Panc1 (cell line): Measurements from ENCODE around the gene LARP4B. TPM values are rescaled to one million over a fixed set of nuclear protein-coding genes. Genes with fewer than 3 reads are reported as not detected.

Source experiments
- ATAC-seq: fragments of 200-7000 bp; cut with Tn5 transposase; 2 replicates; pipeline ENCODE4 v1.9.1; 2020; ENCODE audit warnings: mild to moderate bottlenecking, moderate library complexity
- BruUV-seq: library from RNA; stranded (reverse); fragments of 400-500 nt; replicated peaks from 2 replicates; lab custom pipeline; 2021; lab: Mats Ljungman, UMichigan
- CTCF ChIA-PET: fragments of 300-600 bp; sonication (Branson Sonifier 250); formaldehyde crosslinking; loops from one replicate; lab custom pipeline; 2022; ENCODE audit warnings: antibody characterized with exemption; lab: Charles Lee
- POLR2A ChIA-PET: fragments of 300-600 bp; sonication (Branson Sonifier 250); formaldehyde crosslinking; loops from one replicate; lab custom pipeline; 2022; ENCODE audit warnings: antibody characterized with exemption; lab: Charles Lee
- DNase-seq: peaks from one replicate; pipeline ENCODE4 v3.0.0-alpha.2; 2010; ENCODE audit warnings: low read depth, low spot score
- H3K27ac ChIP-seq: 2 replicates; pipeline ENCODE4 v1.5.1; 2011; ENCODE audit warnings: mild to moderate bottlenecking, low read length, inconsistent platforms
- H3K27me3 ChIP-seq: fragments of 200-500 bp; sonication (Bioruptor generic); 2 replicates; pipeline ENCODE4 v1.6.0; 2014; ENCODE audit warnings: low read length, inconsistent platforms; ENCODE audit not compliant: control insufficient read depth, insufficient read depth
- H3K36me3 ChIP-seq: fragments of 200-500 bp; sonication (Bioruptor generic); 2 replicates; pipeline ENCODE4 v1.5.1; 2014; ENCODE audit warnings: inconsistent platforms, mild to moderate bottlenecking, low read length, moderate library complexity; ENCODE audit not compliant: control insufficient read depth, insufficient read depth
- H3K4me1 ChIP-seq: 2 replicates; pipeline ENCODE4 v1.5.1; 2011; ENCODE audit warnings: inconsistent platforms, mild to moderate bottlenecking, low read length, moderate library complexity; ENCODE audit not compliant: control insufficient read depth, insufficient read depth
- H3K4me3 ChIP-seq, 2 experiments: 2 replicates each; pipeline ENCODE4 v1.5.1; 2011 to 2012; ENCODE audit warnings: low read depth in 2 of 2, low read length in 2 of 2, mild to moderate bottlenecking in 2 of 2, inconsistent platforms in 1 of 2, moderate library complexity in 1 of 2
- H3K9me3 ChIP-seq: fragments of 200-500 bp; sonication (Bioruptor generic); 2 replicates; pipeline ENCODE4 v1.5.1; 2014; ENCODE audit warnings: low read depth, mild to moderate bottlenecking, inconsistent platforms, low read length, moderate library complexity; ENCODE audit not compliant: control insufficient read depth, insufficient read depth
- CTCF ChIP-seq: fragments of 450-650 bp; IDR thresholded peaks from 2 replicates; pipeline ENCODE4 v1.5.1; 2017; ENCODE audit warnings: mild to moderate bottlenecking
- POLR2AphosphoS5 ChIP-seq: IDR thresholded peaks from 2 replicates; pipeline ENCODE4 v1.6.1; 2012; ENCODE audit warnings: mild to moderate bottlenecking, low read depth, low read length, moderate library complexity
- REST ChIP-seq, 2 experiments: IDR thresholded peaks; 2 replicates each; pipeline ENCODE4 v1.6.1; 2011 to 2012; ENCODE audit warnings: low read depth in 2 of 2, control low read depth in 1 of 2, low read length in 1 of 2, mild to moderate bottlenecking in 1 of 2, moderate library complexity in 1 of 2; ENCODE audit not compliant: insufficient read depth in 1 of 2
- SIN3A ChIP-seq: IDR thresholded peaks from 2 replicates; pipeline ENCODE4 v1.6.1; 2012; ENCODE audit warnings: low read depth, mild to moderate bottlenecking, low read length, moderate library complexity, borderline replicate concordance; ENCODE audit not compliant: insufficient read depth
- TCF7L2 ChIP-seq: IDR thresholded peaks from 2 replicates; pipeline ENCODE4 v1.6.1; 2011; ENCODE audit warnings: mild to moderate bottlenecking, low read depth, low read length, inconsistent platforms
- in situ Hi-C: cut with HindIII; loops from 2 replicates; pipeline ENCODE4 v1.10.0; 2016; ENCODE audit warnings: low sequenced_read_pairs, low pct_unique_long_range_greater_than_20kb
- intact Hi-C: fragments of 100-400 bp; cut with micrococcal nuclease; formaldehyde crosslinking; loops from one replicate; pipeline ENCODE4 v1.10.0; 2022; ENCODE audit not compliant: unreplicated experiment
- total RNA-seq: library from RNA; stranded (reverse); gene quantifications from one replicate; pipeline ENCODE4 v1.2.1, GENCODE V29; 2021; ENCODE audit not compliant: unreplicated experiment

Gene LARP4B
- total RNA-seq, 1 experiment from 2014 or later = 87.0 TPM

- no peak for TF ChIP-seq REST (IDR thresholded peaks at IDR 0.05; ENCODE audit: insufficient read depth in 1 of 2, low read depth in 2 of 2, low read length in 1 of 2)
- TF ChIP-seq POLR2AphosphoS5 = no peak
- TF ChIP-seq CTCF = no peak
- TF ChIP-seq TCF7L2 = no peak
- TF ChIP-seq SIN3A = no peak
- no peak overlapping the region for H3K4me3 ChIP-seq
- peaks cover 11% of the 10 kb centered on the region for H3K36me3 ChIP-seq
- no peaks in the 10 kb centered on the region for H3K4me1 ChIP-seq
- no peaks in the 10 kb centered on the region for H3K9me3 ChIP-seq
- TSS peak; percentile 51 for BruUV-seq
- CTCF ChIA-PET = no interaction called here
- intact Hi-C loops (no loop called here), in situ Hi-C loops (no loop called here)
- no peak for DNase-seq
- no peak for ATAC-seq
- no peaks in the 10 kb centered on the region for H3K27me3 ChIP-seq
- POLR2A ChIA-PET = interaction anchor here (0.6 kb wide), 1 partner anchor 670 kb away, joined by 4 read pairs; no protein-coding TSS in a partner anchor
- no peak overlapping the region for H3K27ac ChIP-seq
Observed at GRCh38 chr10:811379-812175, 119.9 kb downstream of the LARP4B start.

- intact Hi-C loops (no loop called here), in situ Hi-C loops (no loop called here)
- CTCF ChIA-PET = interaction anchor here (0.7 kb wide), 1 partner anchor 556 kb away, joined by 9 read pairs; no protein-coding TSS in a partner anchor
- Histone ChIP-seq H3K9me3 (no peaks in the 10 kb centered on the region), H3K4me1 (no peaks in the 10 kb centered on the region), H3K27ac (no peak overlapping the region), H3K4me3 (no peak overlapping the region), H3K27me3 (no peaks in the 10 kb centered on the region), H3K36me3 (peaks cover 11% of the 10 kb centered on the region)
- BruUV-seq = no TSS peak
- POLR2A ChIA-PET = interaction anchor here (1.0 kb wide), 1 partner anchor 22 kb away, joined by 8 read pairs; no protein-coding TSS in a partner anchor
- no peak for ATAC-seq
- DNase-seq = no peak
- TF ChIP-seq CTCF = no peak; the same call in 1 of the 2 replicates
- TF ChIP-seq POLR2AphosphoS5 = no peak
Observed at GRCh38 chr10:810351-810846, 121.1 kb downstream of the LARP4B start.
